A549 (cell line): ENCODE data around the gene SUSD1.

Source experiments
- RAD21 ChIP-seq, 2 experiments: fragments of >200 bp in 1 of 2; sonication (Bioruptor Twin) in 1 of 2; formaldehyde crosslinking in 1 of 2; IDR thresholded peaks in 1 of 2; conservative IDR thresholded peaks in 1 of 2; 2 replicates in 1 of 2; 3 replicates in 1 of 2; pipeline ENCODE4 v1.6.1; 2012 to 2018; ENCODE audit warnings: inconsistent platforms in 1 of 2
- SREBF2 ChIP-seq: fragments of 450-650 bp; IDR thresholded peaks from 2 replicates; pipeline ENCODE4 v1.6.1; 2014; ENCODE audit warnings: mild to moderate bottlenecking, moderate library complexity
- ZFP36 ChIP-seq: fragments of 450-650 bp; IDR thresholded peaks from 2 replicates; pipeline ENCODE4 v1.6.1; 2014; ENCODE audit warnings: borderline replicate concordance; ENCODE audit not compliant: partially characterized antibody
- TF ChIP-seq, protein P1 (sequence below): fragments of >200 bp; sonication (Bioruptor Twin); formaldehyde crosslinking; IDR thresholded peaks from 3 replicates; pipeline ENCODE4 v1.5.1; 2016
- TF ChIP-seq, protein P2 (sequence below): IDR thresholded peaks from 2 replicates; pipeline ENCODE4 v1.6.1; 2012; ENCODE audit warnings: low read depth, borderline replicate concordance
- TF ChIP-seq, protein P3 (sequence below): fragments of 250-450 bp; sonication (Bioruptor Pico); IDR thresholded peaks from 2 replicates; pipeline ENCODE4 v1.5.0; 2021; ENCODE audit warnings: mild to moderate bottlenecking, moderate library complexity, borderline replicate concordance

DNA sequence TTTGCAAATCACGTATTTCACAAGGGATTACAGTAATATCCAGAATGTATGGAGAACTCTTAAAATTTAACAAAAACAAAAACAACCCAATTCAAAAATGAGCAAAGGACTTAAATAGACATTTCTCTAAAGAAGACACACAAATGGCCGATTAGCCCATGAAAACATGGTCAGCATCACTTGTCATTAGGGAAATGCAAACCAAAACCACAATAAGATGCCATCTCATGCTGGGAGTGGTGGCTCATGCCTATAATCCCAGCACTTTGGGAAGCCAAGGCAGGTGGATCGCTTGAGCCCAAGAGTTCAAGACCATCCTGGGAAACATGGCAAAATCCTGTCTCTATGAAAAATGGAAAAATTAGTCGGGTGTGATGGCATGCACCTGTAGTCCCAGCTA is 120.2 kb downstream of the SUSD1 start:
- TF ChIP-seq, protein P1, sequence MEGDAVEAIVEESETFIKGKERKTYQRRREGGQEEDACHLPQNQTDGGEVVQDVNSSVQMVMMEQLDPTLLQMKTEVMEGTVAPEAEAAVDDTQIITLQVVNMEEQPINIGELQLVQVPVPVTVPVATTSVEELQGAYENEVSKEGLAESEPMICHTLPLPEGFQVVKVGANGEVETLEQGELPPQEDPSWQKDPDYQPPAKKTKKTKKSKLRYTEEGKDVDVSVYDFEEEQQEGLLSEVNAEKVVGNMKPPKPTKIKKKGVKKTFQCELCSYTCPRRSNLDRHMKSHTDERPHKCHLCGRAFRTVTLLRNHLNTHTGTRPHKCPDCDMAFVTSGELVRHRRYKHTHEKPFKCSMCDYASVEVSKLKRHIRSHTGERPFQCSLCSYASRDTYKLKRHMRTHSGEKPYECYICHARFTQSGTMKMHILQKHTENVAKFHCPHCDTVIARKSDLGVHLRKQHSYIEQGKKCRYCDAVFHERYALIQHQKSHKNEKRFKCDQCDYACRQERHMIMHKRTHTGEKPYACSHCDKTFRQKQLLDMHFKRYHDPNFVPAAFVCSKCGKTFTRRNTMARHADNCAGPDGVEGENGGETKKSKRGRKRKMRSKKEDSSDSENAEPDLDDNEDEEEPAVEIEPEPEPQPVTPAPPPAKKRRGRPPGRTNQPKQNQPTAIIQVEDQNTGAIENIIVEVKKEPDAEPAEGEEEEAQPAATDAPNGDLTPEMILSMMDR, result no peak
- no peak for TF ChIP-seq ZFP36
- TF ChIP-seq, protein P2, sequence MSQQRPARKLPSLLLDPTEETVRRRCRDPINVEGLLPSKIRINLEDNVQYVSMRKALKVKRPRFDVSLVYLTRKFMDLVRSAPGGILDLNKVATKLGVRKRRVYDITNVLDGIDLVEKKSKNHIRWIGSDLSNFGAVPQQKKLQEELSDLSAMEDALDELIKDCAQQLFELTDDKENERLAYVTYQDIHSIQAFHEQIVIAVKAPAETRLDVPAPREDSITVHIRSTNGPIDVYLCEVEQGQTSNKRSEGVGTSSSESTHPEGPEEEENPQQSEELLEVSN, result no peak
- TF ChIP-seq, protein P3, sequence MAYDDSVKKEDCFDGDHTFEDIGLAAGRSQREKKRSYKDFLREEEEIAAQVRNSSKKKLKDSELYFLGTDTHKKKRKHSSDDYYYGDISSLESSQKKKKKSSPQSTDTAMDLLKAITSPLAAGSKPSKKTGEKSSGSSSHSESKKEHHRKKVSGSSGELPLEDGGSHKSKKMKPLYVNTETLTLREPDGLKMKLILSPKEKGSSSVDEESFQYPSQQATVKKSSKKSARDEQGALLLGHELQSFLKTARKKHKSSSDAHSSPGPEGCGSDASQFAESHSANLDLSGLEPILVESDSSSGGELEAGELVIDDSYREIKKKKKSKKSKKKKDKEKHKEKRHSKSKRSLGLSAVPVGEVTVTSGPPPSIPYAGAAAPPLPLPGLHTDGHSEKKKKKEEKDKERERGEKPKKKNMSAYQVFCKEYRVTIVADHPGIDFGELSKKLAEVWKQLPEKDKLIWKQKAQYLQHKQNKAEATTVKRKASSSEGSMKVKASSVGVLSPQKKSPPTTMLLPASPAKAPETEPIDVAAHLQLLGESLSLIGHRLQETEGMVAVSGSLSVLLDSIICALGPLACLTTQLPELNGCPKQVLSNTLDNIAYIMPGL (CRISPR knock-in tag), result no peak
- TF ChIP-seq RAD21 (conservative IDR thresholded peaks at IDR 0.05 in 1 of 2, IDR thresholded peaks at IDR 0.05 in 1 of 2), result no peak
- no peak for TF ChIP-seq SREBF2
